Effector CD8-positive, alpha-beta T cell (primary cell): ENCODE results near the gene DNAJA1.
A peak's percentile ranks its signal among the peaks of the same experiment; 100 is the strongest.
"Not testable (repeated sequence)": the region's sequence is repeated elsewhere in the genome, so short reads cannot be mapped to it uniquely, and the experiment has no call there.

Experiments
- DNase-seq: peaks from one replicate; lab custom pipeline; 2025; lab: John Stamatoyannopoulos, UW
- total RNA-seq, 4 experiments: gene quantifications; one replicate each; lab custom pipeline; 2026; lab: John Stamatoyannopoulos, UW

The DNAJA1 gene
- 155 to 362 (median 184) reads per million in 4 experiments for total RNA-seq

GRCh38 chr9:33024966-33025571 lies at the start of gene DNAJA1:
DNAJA1 (plus strand) TSS chr9:33025273; CDS start chr9:33026485, 1,212 bp downstream.
- DNase-seq: peak; percentile 93

DNA sequence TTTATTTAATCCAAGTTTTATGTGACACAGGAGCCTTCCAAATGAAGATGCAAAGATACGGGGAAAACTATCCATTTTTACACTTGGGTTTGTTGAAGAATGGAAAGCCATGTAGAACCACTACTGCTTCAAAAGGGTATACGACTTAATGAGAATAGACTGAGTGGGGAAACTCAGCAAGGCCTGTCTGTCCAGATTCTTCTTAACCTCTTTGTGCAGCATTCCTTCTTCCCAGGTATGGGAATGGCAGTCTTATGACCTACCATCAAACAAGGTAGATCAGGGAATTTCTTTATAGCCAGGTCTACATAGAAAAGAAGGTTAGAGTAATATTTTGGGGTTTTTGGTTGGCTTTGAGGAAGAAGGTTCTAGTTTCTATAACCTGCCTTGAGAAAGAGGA lies 47.0 kb upstream of the DNAJA1 start:
- no peak for DNase-seq

DNA sequence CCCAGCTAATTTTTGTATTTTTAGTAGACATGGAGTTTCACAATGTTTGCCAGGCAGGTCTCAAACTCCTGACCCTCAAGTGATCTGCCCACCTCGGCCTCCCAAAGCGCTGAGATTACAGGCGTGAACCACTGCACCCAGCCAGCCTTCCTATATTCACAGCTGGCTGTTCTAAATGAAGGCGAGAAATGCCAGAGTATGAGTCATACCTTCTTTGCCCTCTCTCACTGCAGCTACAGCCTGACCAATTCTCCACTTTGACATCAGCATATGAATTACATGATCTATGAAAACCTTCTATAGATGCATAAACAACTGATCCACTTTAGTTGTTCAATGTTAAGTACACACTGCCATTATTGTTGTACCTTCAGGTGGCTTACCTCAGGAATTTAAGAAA lies 38.1 kb upstream of the DNAJA1 start:
- DNase-seq: no peak

DNA sequence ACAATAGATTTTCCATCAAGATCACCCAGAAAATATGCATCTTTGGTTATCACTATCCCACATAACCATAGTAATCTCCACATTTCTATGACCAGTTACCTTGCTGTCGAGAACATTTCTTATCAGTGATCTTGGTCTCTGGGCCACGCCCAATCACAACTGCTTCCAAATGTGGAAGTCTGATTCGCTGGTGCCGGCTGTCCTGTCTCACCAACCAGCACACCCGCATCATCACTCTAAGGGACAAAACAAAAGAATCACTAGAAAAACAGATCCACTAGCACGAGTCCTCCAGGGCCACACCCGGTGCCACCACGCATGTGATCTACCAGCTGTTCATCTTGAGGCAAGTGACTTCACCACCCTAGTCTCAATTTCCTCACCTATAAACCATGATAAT lies 35.4 kb upstream of the DNAJA1 start:
- no peak for DNase-seq

GRCh38 chr9:32991897-32992594 lies 33.0 kb upstream of the DNAJA1 start:
- no peak for DNase-seq

GRCh38 chr9:32992595-32993238 lies 32.4 kb upstream of the DNAJA1 start:
- no peak for DNase-seq

DNA sequence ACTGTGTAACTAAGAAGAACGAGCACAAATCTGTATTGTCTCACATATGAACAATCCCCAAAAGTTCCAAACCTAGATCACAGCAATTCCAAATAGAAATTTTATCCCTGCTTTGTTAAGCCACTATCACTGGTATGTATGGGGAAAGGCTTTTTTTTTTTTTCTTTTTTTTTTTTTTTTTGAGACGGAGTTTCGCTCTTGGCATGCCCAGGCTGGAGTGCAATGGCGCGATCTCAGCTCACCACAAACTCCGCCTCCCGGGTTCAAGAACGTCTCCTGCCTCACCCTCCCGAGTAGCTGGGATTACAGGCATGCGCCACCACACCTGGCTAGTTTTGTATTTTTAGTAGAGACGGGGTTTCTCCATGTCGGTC lies 24.4 kb upstream of the DNAJA1 start:
- DNase-seq: not testable (repeated sequence)

DNA sequence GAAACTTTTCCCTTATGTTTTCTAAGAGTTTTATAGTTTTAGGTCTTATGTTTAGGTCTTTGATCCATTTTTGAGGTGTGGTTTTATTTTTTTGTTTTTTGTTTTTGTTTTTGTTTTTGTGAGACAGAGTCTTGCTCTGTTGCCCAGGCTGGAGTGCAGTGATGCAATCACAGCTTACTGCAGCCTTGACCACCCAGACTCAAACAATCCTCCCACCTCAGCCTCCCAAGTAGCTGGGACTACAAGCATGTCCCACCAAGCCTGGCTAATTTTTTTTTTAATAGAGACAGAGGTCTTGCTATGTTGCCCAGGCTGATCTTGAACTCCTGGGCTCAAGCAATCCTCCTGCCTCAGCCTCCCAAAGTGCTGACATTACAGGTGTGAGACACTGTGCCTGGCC lies 19.7 kb upstream of the DNAJA1 start:
- not testable (repeated sequence) for DNase-seq

DNA sequence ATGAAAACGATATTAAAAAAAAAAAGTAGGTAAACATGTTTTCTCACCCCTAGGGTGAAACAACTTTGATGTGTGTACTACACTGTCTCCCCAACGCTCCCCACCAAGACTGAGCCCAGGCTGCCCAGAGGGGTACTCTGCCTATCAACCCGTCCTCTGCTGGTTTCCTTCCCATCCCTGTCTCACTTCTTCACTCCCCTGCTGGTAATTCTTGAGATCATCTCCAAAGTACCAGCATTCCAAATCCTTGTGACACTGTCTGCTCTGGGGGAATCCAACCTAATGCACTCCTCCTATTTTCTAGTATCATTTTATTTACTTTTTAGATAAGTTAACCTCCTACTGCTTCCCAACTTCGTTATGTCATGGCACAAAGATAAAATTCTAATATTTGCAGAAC lies 17.3 kb upstream of the DNAJA1 start:
- no peak for DNase-seq

DNA sequence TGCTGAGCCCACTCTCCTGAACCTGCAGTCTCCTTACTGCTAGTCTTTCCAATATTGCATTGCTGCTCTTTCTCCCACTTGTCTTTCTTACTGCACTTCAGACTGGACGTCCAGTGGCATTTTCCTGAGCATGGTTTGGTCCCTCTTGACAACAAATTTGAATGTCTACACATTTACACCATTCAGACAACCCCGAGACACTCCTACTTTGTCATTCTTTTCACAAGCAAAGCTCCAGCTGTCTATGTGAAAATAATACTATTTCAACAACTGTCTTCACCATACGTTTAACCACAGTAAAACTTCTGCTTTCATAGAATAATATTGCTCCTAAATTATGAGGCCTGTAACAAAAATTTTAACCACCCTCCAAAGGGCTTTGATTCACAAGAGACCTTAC lies 13.2 kb upstream of the DNAJA1 start:
- no peak for DNase-seq

- no peak for DNase-seq
Observed at GRCh38 chr9:33012328-33013069, 12.6 kb upstream of the DNAJA1 start.

GRCh38 chr9:33013962-33014664 lies 11.0 kb upstream of the DNAJA1 start:
- no peak for DNase-seq

GRCh38 chr9:33014665-33015014 lies 10.4 kb upstream of the DNAJA1 start:
- no peak for DNase-seq

GRCh38 chr9:33017283-33018041 lies 7.6 kb upstream of the DNAJA1 start:
- no peak for DNase-seq

- no peak for DNase-seq
Observed at GRCh38 chr9:33019797-33020196, 5.3 kb upstream of the DNAJA1 start.

DNA sequence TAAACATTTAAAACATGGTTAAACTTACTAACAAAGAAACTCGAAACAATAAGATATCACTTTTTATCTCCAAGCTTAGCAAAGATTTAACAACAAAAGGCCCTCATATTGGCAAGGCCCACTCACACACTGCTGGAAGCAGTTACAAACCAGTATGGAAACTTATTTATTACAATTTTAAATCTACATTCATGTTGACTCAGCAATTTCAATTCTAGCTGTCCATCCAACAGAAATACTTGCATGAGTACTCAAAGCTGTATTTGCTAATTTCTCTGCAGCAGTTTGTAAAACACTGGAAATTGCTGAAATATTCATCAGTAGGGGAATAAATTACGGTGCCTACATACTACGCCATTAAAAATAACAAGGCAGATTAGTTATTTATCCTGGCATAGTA lies 2.8 kb upstream of the DNAJA1 start:
- no peak for DNase-seq

DNA sequence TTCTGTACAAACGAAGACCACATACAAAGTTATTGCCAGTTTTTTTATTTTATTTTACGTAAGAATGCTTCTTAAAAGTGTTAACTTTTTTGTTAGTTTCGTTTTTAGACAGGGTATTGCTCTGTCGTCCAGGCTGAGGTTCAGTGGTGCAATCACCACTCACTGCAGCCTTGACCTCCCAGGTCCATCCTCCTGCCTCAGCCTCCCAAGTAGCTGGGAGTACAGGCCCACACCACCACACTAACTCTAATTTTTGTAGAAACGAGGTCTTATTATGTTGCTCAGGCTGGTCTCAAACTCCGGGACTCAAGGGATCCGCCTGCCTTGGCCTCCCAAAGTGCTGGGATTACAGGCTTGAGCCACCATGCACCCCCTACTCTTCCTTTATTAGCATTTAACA lies 2.3 kb upstream of the DNAJA1 start:
- no peak for DNase-seq

DNA sequence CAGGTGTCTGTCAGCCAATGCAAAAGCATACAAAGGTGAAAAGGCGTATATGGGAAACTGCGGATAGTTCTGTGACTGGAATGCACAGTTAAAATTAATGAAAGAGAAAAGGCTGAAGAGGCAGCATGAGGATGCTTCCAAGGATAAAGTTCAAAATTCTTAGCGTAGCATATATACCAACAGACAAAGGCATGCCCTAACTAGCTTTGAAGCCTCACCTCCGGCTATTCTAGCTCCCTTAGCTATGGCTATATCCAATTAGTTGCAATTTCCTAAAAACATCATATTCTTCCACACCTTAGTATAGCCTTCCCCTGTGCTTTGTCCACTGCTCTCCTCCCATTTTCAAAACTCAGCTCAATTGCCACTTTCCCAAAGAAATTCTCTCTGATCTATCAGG lies 1.4 kb upstream of the DNAJA1 start:
- DNase-seq: no peak

DNA sequence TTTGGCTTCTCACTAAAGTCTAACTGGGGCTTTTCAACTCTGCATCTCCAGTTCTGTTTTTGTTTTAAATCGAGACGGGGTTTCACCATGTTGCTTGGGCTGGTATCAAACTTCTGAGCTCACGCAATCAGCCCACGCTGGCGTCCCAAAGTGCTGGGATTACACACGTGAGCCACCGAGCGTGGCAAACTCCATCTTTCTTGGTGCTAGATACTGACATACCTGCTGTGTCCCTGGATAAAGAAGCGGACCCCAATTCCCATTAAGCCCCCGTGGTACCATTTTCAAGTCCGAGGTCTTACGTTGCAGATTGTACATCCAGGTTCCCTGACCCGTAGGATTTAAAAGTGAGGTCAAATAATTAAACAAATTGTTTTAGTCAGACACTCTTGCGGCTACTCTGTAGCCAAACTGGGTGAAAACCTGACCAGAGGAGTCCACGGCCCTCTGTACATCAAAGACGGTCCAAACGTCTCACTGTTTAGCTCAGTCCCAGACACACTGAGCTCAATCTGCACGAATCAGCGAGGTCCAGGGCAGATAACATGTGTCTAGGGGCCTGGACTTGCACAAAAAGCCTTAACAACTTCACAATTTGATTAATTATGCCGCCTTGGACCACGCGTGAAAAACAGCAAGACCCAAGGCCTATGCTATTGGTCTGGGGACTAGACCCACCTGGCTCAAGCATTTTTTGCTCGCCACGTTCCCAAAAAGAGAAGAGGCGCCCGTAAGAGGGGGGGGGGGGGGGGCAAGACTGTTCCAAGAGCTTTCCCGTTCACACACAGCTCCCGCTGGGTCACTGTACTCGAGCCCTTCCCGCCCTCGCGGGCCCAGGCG lies 727 bp upstream of the DNAJA1 start:
- no peak for DNase-seq

GRCh38 chr9:33025572-33026342 lies 684 bp downstream of the DNAJA1 start:
- peak; percentile 75 for DNase-seq
